Measurements from ENCODE around the gene DEGS1.

DEGS1 gene

DNA sequence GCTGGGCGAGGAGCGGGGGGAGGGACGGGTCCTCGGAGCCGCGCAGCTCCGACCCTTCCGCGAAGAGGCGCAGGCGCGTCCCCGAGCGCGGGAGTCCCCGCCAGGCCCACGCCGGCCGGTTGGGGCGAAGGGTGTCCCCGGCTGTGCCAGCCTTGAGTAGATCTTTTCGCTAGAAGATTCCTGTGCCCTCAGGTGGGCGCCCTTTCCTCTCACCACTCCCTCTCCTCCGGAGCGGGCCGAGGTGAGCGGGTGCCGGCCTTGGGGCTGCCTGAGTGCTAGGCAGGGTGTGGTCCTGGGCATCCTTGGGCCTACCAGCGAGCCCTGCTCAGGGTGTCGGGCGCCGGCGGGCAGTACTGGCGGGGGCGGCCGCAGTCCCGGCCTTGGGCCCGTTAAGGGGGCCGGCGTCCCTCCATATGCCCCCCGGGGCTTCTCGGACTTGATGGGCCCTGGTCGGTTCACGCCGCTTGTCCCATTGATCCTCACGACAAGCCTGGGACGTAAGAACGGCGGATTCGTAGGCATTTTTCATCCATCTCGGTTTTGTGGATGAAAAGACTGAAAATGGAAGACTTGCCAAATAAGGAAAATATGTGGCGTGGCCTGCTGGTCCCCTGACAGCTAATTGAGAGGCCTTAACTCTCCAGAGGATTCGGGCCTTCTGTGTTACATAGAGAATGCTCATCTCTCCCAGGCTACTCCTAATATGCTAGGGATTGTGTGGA lies 712 bp downstream of the DEGS1 start:
- peaks cover 62% of the 10 kb centered on the region for H3K4me1 ChIP-seq (ENCODE audit: control insufficient read depth, low read length)
- H3K79me2 ChIP-seq (ENCODE audit: control insufficient read depth, low read length) = peaks cover 57% of the 10 kb centered on the region
- peaks cover 25% of the 10 kb centered on the region for H3F3A ChIP-seq (ENCODE audit: control insufficient read depth, insufficient read depth)
- peaks cover 12% of the 10 kb centered on the region; the same call in 1 of the 2 replicates for H4K20me1 ChIP-seq (ENCODE audit: control insufficient read depth, insufficient read depth, low read depth, low read length)
- peak overlapping the region; percentile 86 for H3K4me2 ChIP-seq (ENCODE audit: low read length)
- H3K27me3 ChIP-seq (ENCODE audit: control insufficient read depth, low read length) = no peaks in the 10 kb centered on the region
- H3K36me3 ChIP-seq (ENCODE audit: control insufficient read depth, low read length) = peaks cover 55% of the 10 kb centered on the region
- peak overlapping the region; percentile 92 for H3K4me3 ChIP-seq (ENCODE audit: low read length)
- no peaks in the 10 kb centered on the region for H3K9me3 ChIP-seq (ENCODE audit: control insufficient read depth, insufficient read depth, low read length)
- TF ChIP-seq EZH2phosphoT487 (IDR thresholded peaks at IDR 0.05; ENCODE audit: borderline replicate concordance, low read length) = no peak
- TF ChIP-seq CTCF (IDR thresholded peaks at IDR 0.05; ENCODE audit: low read depth, low read length, poor library complexity, severe bottlenecking) = peak; percentile 41
- peak overlapping the region; percentile 91 for H3K27ac ChIP-seq (ENCODE audit: low read depth, low read length)
- no peaks in the 10 kb centered on the region for H3K9me2 ChIP-seq (replicated peaks; ENCODE audit: control insufficient read depth, low read length)

- TF ChIP-seq CTCF (IDR thresholded peaks at IDR 0.05; ENCODE audit: low read depth, low read length, poor library complexity, severe bottlenecking) (no peak), EZH2phosphoT487 (IDR thresholded peaks at IDR 0.05; ENCODE audit: borderline replicate concordance, low read length) (no peak)
- Histone ChIP-seq H3K4me1 (ENCODE audit: control insufficient read depth, low read length) (peaks cover 53% of the 10 kb centered on the region), H3K4me2 (ENCODE audit: low read length) (peak overlapping the region; percentile 86), H3K9me2 (replicated peaks; ENCODE audit: control insufficient read depth, low read length) (no peaks in the 10 kb centered on the region), H3K9me3 (ENCODE audit: control insufficient read depth, insufficient read depth, low read length) (no peaks in the 10 kb centered on the region), H3F3A (ENCODE audit: control insufficient read depth, insufficient read depth) (peaks cover 26% of the 10 kb centered on the region), H4K20me1 (ENCODE audit: control insufficient read depth, insufficient read depth, low read depth, low read length) (peaks cover 20% of the 10 kb centered on the region), H3K27ac (ENCODE audit: low read depth, low read length) (peak overlapping the region; percentile 91), H3K4me3 (ENCODE audit: low read length) (peak overlapping the region; percentile 92), H3K79me2 (ENCODE audit: control insufficient read depth, low read length) (peaks cover 71% of the 10 kb centered on the region), H3K27me3 (ENCODE audit: control insufficient read depth, low read length) (no peaks in the 10 kb centered on the region), H3K36me3 (ENCODE audit: control insufficient read depth, low read length) (peaks cover 69% of the 10 kb centered on the region)
These were observed 2.2 kb downstream of the DEGS1 start for GRCh38 chr1:224185208-224185607.

GRCh38 chr1:224188286-224188685 lies 5.2 kb downstream of the DEGS1 start:
- Histone ChIP-seq H3K9me2 (replicated peaks; ENCODE audit: control insufficient read depth, low read length) (no peaks in the 10 kb centered on the region), H3K9me3 (ENCODE audit: control insufficient read depth, insufficient read depth, low read length) (no peaks in the 10 kb centered on the region), H3K79me2 (ENCODE audit: control insufficient read depth, low read length) (peaks cover 95% of the 10 kb centered on the region), H4K20me1 (ENCODE audit: control insufficient read depth, insufficient read depth, low read depth, low read length) (peaks cover 24% of the 10 kb centered on the region), H3F3A (ENCODE audit: control insufficient read depth, insufficient read depth) (peaks cover 11% of the 10 kb centered on the region; the same call in 1 of the 2 replicates), H3K27ac (ENCODE audit: low read depth, low read length) (no peak overlapping the region), H3K4me1 (ENCODE audit: control insufficient read depth, low read length) (peaks cover 31% of the 10 kb centered on the region), H3K36me3 (ENCODE audit: control insufficient read depth, low read length) (peaks cover 92% of the 10 kb centered on the region), H3K4me3 (ENCODE audit: low read length) (no peak overlapping the region), H3K4me2 (ENCODE audit: low read length) (no peak overlapping the region), H3K27me3 (ENCODE audit: control insufficient read depth, low read length) (no peaks in the 10 kb centered on the region)
- TF ChIP-seq CTCF (IDR thresholded peaks at IDR 0.05; ENCODE audit: low read depth, low read length, poor library complexity, severe bottlenecking) = no peak
- TF ChIP-seq EZH2phosphoT487 (IDR thresholded peaks at IDR 0.05; ENCODE audit: borderline replicate concordance, low read length) = no peak
